B cell (primary cell): ENCODE data around the gene ANO5. TPM values are rescaled to one million over a fixed set of nuclear protein-coding genes. Genes with fewer than 3 reads are reported as not detected.

Source experiments
- ATAC-seq: fragments of 200-7000 bp; cut with Tn5 transposase; one replicate; pipeline ENCODE4 v1.10.0; 2021; ENCODE audit warnings: low read depth, mild to moderate bottlenecking, moderate number of reproducible peaks, moderate library complexity
- CTCF ChIA-PET: fragments of 350-600 bp; sonication (Branson Sonifier 250); formaldehyde crosslinking; loops from one replicate; lab custom pipeline; 2021; ENCODE audit warnings: antibody characterized with exemption, inconsistent platforms; lab: Charles Lee
- POLR2A ChIA-PET: fragments of 350-600 bp; sonication (Branson Sonifier 250); formaldehyde crosslinking; loops from one replicate; lab custom pipeline; 2021; ENCODE audit warnings: antibody characterized with exemption; lab: Charles Lee
- DNase-seq: peaks from one replicate; pipeline ENCODE4 v3.0.0; 2013
- H2AFZ ChIP-seq: 2 replicates; pipeline ENCODE4 v1.6.1; 2012; ENCODE audit warnings: mild to moderate bottlenecking, low read depth, low read length; ENCODE audit not compliant: insufficient read depth, poor library complexity, severe bottlenecking
- H3K27ac ChIP-seq, 2 donors: 1 replicate in 1 of 2; 2 replicates in 1 of 2; pipeline ENCODE4 v1.5.1; 2012 to 2013; ENCODE audit warnings: low read length in 2 of 2, mild to moderate bottlenecking in 2 of 2, moderate library complexity in 1 of 2
- H3K27me3 ChIP-seq, 4 experiments: fragments of 200-600 bp in 1 of 4; sonication (generic) in 1 of 4; replicated peaks in 1 of 4; 1 replicate in 2 of 4; 2 replicates in 2 of 4; pipeline versions ENCODE4 v1.6.1 to v1.7.0; 2013 to 2016; ENCODE audit warnings: low read length in 3 of 4, mild to moderate bottlenecking in 2 of 4, mixed read lengths in 1 of 4, moderate library complexity in 1 of 4; ENCODE audit not compliant: insufficient read depth in 4 of 4, control insufficient read depth in 3 of 4; ENCODE audit errors: control extremely low read depth in 1 of 4
- H3K36me3 ChIP-seq, 2 experiments: replicated peaks in 1 of 2; 1 replicate in 1 of 2; 2 replicates in 1 of 2; pipeline versions ENCODE4 v1.6.1 to v1.7.1; 2013; ENCODE audit warnings: low read length in 1 of 2; ENCODE audit not compliant: insufficient read depth in 2 of 2, control insufficient read depth in 1 of 2; ENCODE audit errors: control extremely low read depth in 1 of 2, extremely low read depth in 1 of 2
- H3K4me1 ChIP-seq, 2 donors: fragments of 200-600 bp in 1 of 2; sonication (generic) in 1 of 2; 1 replicate in 1 of 2; 2 replicates in 1 of 2; pipeline versions ENCODE4 v1.5.1 to v1.6.1; 2013 to 2017; ENCODE audit warnings: low read length in 2 of 2; ENCODE audit not compliant: control insufficient read depth in 2 of 2, insufficient read depth in 2 of 2
- H3K4me2 ChIP-seq: replicated peaks from 2 replicates; pipeline ENCODE3; 2012; ENCODE audit warnings: mild to moderate bottlenecking, low read depth, low read length; ENCODE audit not compliant: poor library complexity, severe bottlenecking
- H3K4me3 ChIP-seq, 5 experiments: fragments of 200-600 bp in 1 of 5; sonication (generic) in 1 of 5; 1 replicate in 3 of 5; 2 replicates in 2 of 5; pipeline versions ENCODE4 v1.5.1 to v1.7.0; 2011 to 2016; ENCODE audit warnings: low read length in 4 of 5, mild to moderate bottlenecking in 4 of 5, low read depth in 2 of 5, control low read depth in 1 of 5, moderate library complexity in 1 of 5; ENCODE audit not compliant: insufficient read depth in 1 of 5; ENCODE audit errors: control extremely low read depth in 1 of 5, extremely low read depth in 1 of 5
- H3K79me2 ChIP-seq: fragments of 200-600 bp; sonication (generic); one replicate; pipeline ENCODE4 v1.6.0; 2016; ENCODE audit warnings: low read length; ENCODE audit not compliant: control insufficient read depth, insufficient read depth
- H3K9ac ChIP-seq: fragments of 200-600 bp; sonication (generic); 2 replicates; pipeline ENCODE4 v1.6.1; 2017; ENCODE audit warnings: mild to moderate bottlenecking, low read length, moderate library complexity
- H3K9me3 ChIP-seq, 3 donors: one replicate each; pipeline versions ENCODE4 v1.6.1 to v1.7.1; 2013; ENCODE audit warnings: low read length in 2 of 3; ENCODE audit not compliant: control insufficient read depth in 2 of 3, insufficient read depth in 1 of 3; ENCODE audit errors: control extremely low read depth in 1 of 3
- H4K20me1 ChIP-seq: 2 replicates; pipeline ENCODE4 v1.6.0; 2012; ENCODE audit warnings: mild to moderate bottlenecking, low read length; ENCODE audit not compliant: insufficient read depth, control insufficient read depth, poor library complexity, severe bottlenecking
- H3K27ac Mint-ChIP-seq: one replicate; pipeline ENCODE4 v1.8.0; 2021; ENCODE audit warnings: mixed read lengths
- H3K27me3 Mint-ChIP-seq: one replicate; pipeline ENCODE4 v1.8.0; 2021; ENCODE audit warnings: mixed read lengths
- H3K4me1 Mint-ChIP-seq: one replicate; pipeline ENCODE4 v1.8.0; 2021; ENCODE audit warnings: mixed read lengths
- H3K4me3 Mint-ChIP-seq: one replicate; pipeline ENCODE4 v1.8.0; 2021; ENCODE audit warnings: mixed read lengths
- H3K9me3 Mint-ChIP-seq: one replicate; pipeline ENCODE4 v1.8.0; 2022; ENCODE audit warnings: mixed read lengths; ENCODE audit not compliant: insufficient read depth
- EZH2 ChIP-seq: IDR thresholded peaks from 2 replicates; pipeline ENCODE4 v1.6.1; 2012; ENCODE audit warnings: borderline replicate concordance, low read depth, mild to moderate bottlenecking, moderate library complexity, low read length; ENCODE audit not compliant: insufficient read depth, poor library complexity, severe bottlenecking
- WGBS: methylation state at CpG from one replicate; pipeline ENCODE4 v1.1.5; 2013; ENCODE audit warnings: missing lambda C conversion rate; ENCODE audit not compliant: insufficient coverage; 5-methylcytosine and 5-hydroxymethylcytosine counted together
- intact Hi-C: fragments of 100-400 bp; cut with micrococcal nuclease; formaldehyde crosslinking; loops from one replicate; pipeline ENCODE4 v1.10.0; 2022
- polyA plus RNA-seq: library from polyadenylated mRNA; depleted of rRNA; stranded (reverse); fragments of >200 nt; gene quantifications from 2 replicates; pipeline ENCODE4 v1.2.3, GENCODE V29; 2012
- total RNA-seq, 2 donors: library from RNA; stranded (reverse); fragments of 120-200 nt in 1 of 2; gene quantifications; 1 replicate in 1 of 2; 2 replicates in 1 of 2; pipeline versions ENCODE4 v1.2.3 to v1.2.4, GENCODE V29; 2013 to 2022
- TF ChIP-seq, protein P1 (sequence below): fragments of 200-600 bp; IDR thresholded peaks from one replicate; pipeline ENCODE4 v1.8.0; 2022; ENCODE audit warnings: antibody characterized with exemption, mild to moderate bottlenecking

Gene ANO5
- total and polyA plus RNA-seq, 2 donors (not counting 1 experiment from before 2014, with no cell fraction given), result not detected

GRCh38 chr11:22157531-22157930 lies 35.4 kb upstream of the ANO5 start:
- Histone ChIP-seq H3K9me3 (no peaks in the 10 kb centered on the region), H3K27me3 (no peaks in the 10 kb centered on the region), H3K9ac (no peak overlapping the region), H3K27ac (no peak overlapping the region), H4K20me1 (no peaks in the 10 kb centered on the region), H3K79me2 (no peaks in the 10 kb centered on the region), H2AFZ (no peak overlapping the region), H3K4me3 (no peak overlapping the region), H3K4me2 (no peak overlapping the region), H3K36me3 (no peaks in the 10 kb centered on the region), H3K4me1 (no peaks in the 10 kb centered on the region)
- H3K27ac Mint-ChIP-seq, result no peak overlapping the region
- DNase-seq (no peak), ATAC-seq (no peak)
- intact Hi-C loops, result no loop called here
- no peak for TF ChIP-seq EZH2
- TF ChIP-seq, protein P1, sequence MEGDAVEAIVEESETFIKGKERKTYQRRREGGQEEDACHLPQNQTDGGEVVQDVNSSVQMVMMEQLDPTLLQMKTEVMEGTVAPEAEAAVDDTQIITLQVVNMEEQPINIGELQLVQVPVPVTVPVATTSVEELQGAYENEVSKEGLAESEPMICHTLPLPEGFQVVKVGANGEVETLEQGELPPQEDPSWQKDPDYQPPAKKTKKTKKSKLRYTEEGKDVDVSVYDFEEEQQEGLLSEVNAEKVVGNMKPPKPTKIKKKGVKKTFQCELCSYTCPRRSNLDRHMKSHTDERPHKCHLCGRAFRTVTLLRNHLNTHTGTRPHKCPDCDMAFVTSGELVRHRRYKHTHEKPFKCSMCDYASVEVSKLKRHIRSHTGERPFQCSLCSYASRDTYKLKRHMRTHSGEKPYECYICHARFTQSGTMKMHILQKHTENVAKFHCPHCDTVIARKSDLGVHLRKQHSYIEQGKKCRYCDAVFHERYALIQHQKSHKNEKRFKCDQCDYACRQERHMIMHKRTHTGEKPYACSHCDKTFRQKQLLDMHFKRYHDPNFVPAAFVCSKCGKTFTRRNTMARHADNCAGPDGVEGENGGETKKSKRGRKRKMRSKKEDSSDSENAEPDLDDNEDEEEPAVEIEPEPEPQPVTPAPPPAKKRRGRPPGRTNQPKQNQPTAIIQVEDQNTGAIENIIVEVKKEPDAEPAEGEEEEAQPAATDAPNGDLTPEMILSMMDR, result no peak
- H3K4me1 Mint-ChIP-seq, result no peaks in the 10 kb centered on the region
- WGBS, result no CpG with 5 or more reads among the region's 2 CpGs
- H3K4me3 Mint-ChIP-seq, result no peak overlapping the region
- ChIA-PET CTCF (no interaction called here), POLR2A (no interaction called here)
- H3K9me3 Mint-ChIP-seq, result no peaks in the 10 kb centered on the region
- H3K27me3 Mint-ChIP-seq, result no peaks in the 10 kb centered on the region

DNA sequence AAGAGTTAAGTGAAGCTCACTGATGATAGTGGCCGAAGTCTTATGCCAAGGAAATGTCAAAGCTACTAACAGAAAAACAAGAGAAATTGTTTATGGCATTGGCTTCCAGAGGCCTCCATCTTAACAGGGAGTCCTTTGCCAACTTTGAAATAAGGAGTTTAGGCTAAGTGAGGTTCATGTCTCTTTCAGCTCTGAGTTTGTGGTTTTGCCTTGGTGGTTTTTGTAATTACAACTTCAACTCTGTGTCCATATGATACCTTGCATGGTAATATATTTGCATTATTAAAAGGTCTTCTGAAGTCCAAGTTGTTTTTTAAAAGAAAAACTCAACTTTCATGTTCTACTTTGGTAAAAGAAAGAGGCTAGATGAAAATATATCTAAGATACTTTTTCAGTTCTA lies 31.4 kb upstream of the ANO5 start:
- no peaks in the 10 kb centered on the region for H3K27me3 Mint-ChIP-seq
- intact Hi-C loops, result no loop called here
- no CpG with 5 or more reads among the region's 1 CpG for WGBS
- no peak overlapping the region for H3K27ac ChIP-seq
- ChIA-PET CTCF (interaction anchor here (1.0 kb wide), 1 partner anchor 8 kb away, joined by 3 read pairs; no protein-coding TSS in a partner anchor), POLR2A (no interaction called here)
- no peaks in the 10 kb centered on the region for H3K9me3 Mint-ChIP-seq
- H3K4me2 ChIP-seq, result no peak overlapping the region
- H3K4me3 ChIP-seq, result no peak overlapping the region
- no peak overlapping the region for H2AFZ ChIP-seq
- H3K27ac Mint-ChIP-seq, result no peak overlapping the region
- no peak overlapping the region for H3K9ac ChIP-seq
- TF ChIP-seq EZH2, result no peak
- TF ChIP-seq, protein P1, result no peak
- no peaks in the 10 kb centered on the region for H3K4me1 ChIP-seq
- no peaks in the 10 kb centered on the region for H3K27me3 ChIP-seq
- H3K9me3 ChIP-seq, result no peaks in the 10 kb centered on the region
- H4K20me1 ChIP-seq, result no peaks in the 10 kb centered on the region
- no peaks in the 10 kb centered on the region for H3K79me2 ChIP-seq
- ATAC-seq, result no peak
- no peak for DNase-seq
- H3K4me1 Mint-ChIP-seq, result no peaks in the 10 kb centered on the region
- H3K4me3 Mint-ChIP-seq, result no peak overlapping the region
- H3K36me3 ChIP-seq, result no peaks in the 10 kb centered on the region
